NCI-H510A treated with DMSO at 0.1 percent for 48 hours (cell line): ENCODE data around the gene APH1A.
"Not testable (repeated sequence)": the region's sequence is repeated elsewhere in the genome, so short reads cannot be mapped to it uniquely, and the experiment has no call there.

Experiments
- DNase-seq: peaks from one replicate; lab custom pipeline; 2025; lab: John Stamatoyannopoulos, UW

Gene APH1A

DNA sequence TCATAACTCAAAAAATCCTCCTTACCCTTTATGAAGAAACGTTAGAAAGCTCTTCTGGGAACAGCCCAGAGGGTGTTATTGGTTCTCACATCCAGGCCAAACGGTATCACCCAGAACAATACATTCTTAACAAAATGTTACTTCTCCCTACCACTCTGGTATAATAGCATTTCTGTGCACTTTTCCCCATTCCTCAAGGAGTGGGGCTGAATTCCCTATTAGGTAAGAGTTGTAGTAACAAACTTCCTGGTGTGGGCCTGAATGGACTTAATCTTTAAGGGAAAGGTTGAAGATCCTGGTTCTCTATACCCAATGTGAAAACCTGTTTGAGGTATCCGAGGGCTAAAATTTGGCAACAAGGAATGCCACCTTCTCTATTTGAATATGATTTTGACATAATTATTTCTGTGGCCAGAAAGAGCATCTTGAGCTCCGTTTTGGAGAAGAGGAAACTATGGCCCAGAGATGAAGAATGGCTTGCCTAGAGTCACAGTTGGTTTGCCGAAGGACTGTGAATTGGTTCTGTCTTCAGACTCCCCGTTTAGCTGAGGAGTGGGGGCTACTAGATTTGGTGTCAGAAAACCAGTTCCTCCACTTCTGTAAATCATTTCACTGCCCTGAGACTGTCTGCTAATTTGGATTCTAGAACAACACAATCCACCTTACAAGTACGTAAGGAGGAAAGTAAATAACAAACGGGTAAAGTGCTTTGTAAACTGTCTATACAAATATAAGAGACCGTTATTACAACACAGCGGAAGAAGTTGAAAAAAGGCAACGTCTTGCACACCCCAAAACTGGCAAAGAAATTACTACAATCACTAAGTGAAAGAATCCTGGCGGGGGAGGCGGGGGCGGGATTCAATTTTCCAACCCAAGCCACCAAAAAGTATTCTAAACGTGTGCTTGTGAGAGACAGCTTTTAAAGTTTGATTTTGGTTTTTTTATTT lies 35.2 kb downstream of the APH1A start:
- DNase-seq: peak; percentile 37

DNA sequence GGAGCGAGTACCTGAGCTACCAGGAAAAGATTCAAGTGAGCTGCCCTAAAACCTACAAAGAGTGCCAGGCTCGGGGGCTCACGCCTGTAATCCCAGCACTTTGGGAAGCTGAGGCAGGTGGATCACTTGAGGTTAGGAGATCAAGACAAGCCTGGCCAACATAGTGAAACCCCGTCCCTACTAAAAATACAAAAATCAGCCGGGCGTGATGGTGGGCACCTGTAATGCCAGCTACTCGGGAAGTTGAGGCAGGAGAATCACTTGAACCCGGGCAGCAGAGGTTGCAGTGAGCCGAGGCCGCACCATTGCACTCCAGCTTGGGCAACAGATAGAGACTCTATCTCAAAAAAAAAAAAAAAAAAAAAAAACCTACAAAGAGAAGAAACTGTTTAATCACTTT lies 35.9 kb downstream of the APH1A start:
- DNase-seq: not testable (repeated sequence)

DNA sequence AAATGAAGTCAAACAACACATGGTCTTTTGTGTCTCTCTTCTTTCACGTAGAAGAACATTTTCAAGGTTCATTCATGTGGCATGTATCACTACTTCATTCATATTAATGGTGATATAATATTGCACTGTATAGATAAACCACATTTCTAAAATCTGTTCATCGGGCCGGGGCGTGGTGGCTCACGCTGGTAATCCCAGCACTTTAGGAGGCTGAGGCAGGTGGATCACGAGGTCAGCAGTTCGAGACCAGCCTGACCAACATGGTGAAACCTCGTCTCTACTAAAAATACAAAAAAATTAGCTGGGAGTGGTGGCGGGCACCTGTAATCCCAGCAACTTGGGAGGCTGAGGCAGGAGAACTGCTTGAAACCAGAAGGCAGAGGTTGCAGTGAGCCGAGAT lies 40.6 kb downstream of the APH1A start:
- not testable (repeated sequence) for DNase-seq

DNA sequence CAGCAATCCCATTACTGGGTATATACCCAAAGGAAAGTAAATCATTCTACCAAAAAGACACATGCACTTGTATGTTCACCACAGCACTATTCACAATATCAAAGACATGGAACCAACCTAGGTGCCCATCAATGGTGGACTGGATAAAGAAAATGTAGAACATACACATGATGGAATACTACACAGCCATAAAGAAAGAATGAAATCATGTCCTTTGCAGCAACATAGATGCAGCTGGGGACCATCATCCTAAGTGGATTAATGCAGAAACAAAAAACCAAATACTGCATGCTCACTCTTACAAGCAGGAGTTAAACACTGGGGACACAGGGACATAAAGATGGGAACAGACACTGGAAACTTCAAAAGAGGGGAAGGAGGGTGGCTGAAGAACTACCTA lies 41.6 kb downstream of the APH1A start:
- DNase-seq: no peak

DNA sequence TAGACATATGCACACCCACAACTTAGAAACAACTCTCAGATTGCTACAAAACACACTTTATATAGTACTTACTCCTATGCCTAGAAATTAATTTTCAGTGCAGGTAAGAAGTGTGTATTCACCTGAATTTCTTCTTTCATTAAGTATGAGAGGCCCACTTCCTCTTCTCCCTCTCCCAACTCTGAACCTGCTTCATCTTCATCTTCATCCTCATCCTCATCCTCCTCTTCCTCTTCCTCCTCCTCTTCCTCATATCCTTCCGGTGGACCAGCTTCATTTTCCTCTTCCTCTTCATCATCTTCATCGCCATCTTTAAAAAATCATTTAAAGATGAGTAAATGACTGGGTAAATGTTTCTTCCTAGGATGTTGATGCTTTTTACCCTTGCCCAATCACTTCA lies 42.3 kb downstream of the APH1A start:
- no peak for DNase-seq

DNA sequence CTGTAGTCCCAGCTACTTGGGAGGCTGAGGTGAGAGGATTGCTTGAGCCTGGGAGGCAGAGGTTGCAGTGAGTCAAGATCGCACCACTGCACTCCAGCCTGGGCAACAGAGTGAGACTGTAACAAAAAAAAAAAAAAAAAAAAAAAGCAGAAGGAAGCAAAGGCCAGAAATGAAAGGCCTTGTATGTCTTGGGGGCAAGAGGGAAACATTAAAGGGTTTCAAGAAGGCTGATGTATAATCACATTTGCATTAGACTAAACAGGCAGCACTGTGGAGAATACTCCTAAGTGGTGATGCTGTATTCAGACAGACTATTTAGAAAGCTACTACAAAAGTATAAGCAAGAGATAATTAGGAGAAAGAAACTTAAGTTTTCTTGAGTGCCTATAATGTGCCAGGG lies 43.3 kb downstream of the APH1A start:
- DNase-seq: no peak

DNA sequence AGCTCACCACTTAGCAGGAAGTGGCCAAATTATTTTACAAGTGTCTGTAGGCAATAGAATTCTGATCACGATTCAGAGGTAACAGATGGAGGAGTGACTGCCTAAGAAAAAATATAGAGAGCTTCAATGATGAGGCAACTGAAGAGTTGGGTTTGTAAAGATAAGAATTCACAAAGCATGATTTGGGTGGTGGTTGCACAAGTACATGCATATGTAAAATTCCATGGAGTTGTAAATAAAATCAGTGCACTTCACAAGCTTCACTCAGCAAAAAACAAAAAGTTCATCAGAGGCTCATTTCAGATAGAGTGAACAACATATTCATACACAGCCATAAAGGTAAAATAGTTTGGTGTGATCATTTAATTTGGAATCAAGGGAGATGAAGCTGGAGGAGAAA lies 43.8 kb downstream of the APH1A start:
- no peak for DNase-seq

DNA sequence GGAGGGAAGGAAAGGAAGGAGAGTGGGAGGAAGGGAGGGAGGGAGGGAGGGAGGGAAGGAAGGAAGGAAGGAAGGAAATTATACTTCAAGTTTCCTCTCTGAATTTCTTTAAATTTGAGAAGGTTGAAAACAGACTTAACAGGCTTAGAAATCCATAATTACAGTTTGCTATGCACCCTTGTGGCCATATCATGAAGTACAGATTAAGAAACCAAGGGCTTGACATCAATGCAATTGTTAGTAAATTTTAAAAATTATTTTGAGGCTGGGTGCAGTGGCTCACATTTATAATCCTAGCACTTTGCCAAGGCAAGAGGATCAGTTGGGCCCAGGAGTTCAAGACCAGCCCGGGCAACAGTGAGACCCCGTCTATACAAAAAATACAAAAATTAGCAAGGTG lies 47.3 kb downstream of the APH1A start:
- no peak for DNase-seq

DNA sequence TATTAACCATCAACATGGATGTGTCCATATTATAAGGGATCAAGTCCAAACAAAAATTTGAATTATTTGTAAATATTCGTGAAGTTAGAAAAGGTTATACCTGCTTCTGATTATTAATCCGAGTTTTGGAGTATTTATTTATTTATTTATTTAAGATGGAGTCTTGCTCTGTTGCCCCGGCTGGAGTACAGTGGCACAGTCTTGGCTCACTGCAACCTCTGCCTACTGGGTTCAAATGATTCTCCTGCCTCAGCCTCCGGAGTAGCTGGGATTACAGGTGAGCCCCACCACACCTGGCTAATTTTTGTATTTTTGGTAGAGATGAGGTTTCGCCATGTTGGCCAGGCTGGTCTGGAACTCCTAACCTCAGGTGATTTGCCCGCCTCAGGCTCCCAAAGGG lies 53.0 kb downstream of the APH1A start:
- not testable (repeated sequence) for DNase-seq
